RWPE2 (cell line): ENCODE measurements around the gene PPM1E.

ENCODE experiments used
- ATAC-seq: fragments of 200-7000 bp; cut with Tn5 transposase; 3 replicates; pipeline ENCODE4 v1.9.1; 2021; ENCODE audit warnings: low read depth
- DNase-seq: peaks from one replicate; pipeline ENCODE4 v3.0.0-alpha.2; 2020; ENCODE audit warnings: low spot score
- H3K27ac ChIP-seq: fragments of 450-650 bp; 2 replicates; pipeline ENCODE4 v1.5.1; 2017; ENCODE audit warnings: mild to moderate bottlenecking; ENCODE audit not compliant: poor library complexity, severe bottlenecking
- H3K27me3 ChIP-seq: fragments of 250-450 bp; sonication (Bioruptor Pico); 2 replicates; pipeline ENCODE4 v1.5.1; 2021; ENCODE audit warnings: mild to moderate bottlenecking, moderate library complexity; ENCODE audit not compliant: insufficient read depth, poor library complexity, severe bottlenecking
- H3K36me3 ChIP-seq: fragments of 250-450 bp; sonication (Bioruptor Pico); 2 replicates; pipeline ENCODE4 v1.5.1; 2020; ENCODE audit warnings: low read depth, mild to moderate bottlenecking, moderate library complexity
- H3K4me1 ChIP-seq: fragments of 250-450 bp; sonication (Bioruptor Pico); 2 replicates; pipeline ENCODE4 v1.5.1; 2021; ENCODE audit warnings: mild to moderate bottlenecking, moderate library complexity; ENCODE audit not compliant: insufficient read depth, poor library complexity, severe bottlenecking
- H3K4me3 ChIP-seq: fragments of 250-450 bp; sonication (Bioruptor Pico); 2 replicates; pipeline ENCODE4 v1.5.1; 2021; ENCODE audit warnings: mild to moderate bottlenecking, moderate library complexity; ENCODE audit not compliant: severe bottlenecking
- H3K9me3 ChIP-seq: fragments of 250-450 bp; sonication (Bioruptor Pico); 2 replicates; pipeline ENCODE4 v1.5.1; 2021; ENCODE audit warnings: mild to moderate bottlenecking, moderate library complexity; ENCODE audit not compliant: severe bottlenecking
- TF ChIP-seq, protein P1 (sequence below): fragments of 450-650 bp; IDR thresholded peaks from one replicate; pipeline ENCODE4 v1.5.1; 2017; ENCODE audit warnings: mild to moderate bottlenecking, moderate library complexity; ENCODE audit not compliant: poor library complexity, severe bottlenecking

Gene PPM1E

DNA sequence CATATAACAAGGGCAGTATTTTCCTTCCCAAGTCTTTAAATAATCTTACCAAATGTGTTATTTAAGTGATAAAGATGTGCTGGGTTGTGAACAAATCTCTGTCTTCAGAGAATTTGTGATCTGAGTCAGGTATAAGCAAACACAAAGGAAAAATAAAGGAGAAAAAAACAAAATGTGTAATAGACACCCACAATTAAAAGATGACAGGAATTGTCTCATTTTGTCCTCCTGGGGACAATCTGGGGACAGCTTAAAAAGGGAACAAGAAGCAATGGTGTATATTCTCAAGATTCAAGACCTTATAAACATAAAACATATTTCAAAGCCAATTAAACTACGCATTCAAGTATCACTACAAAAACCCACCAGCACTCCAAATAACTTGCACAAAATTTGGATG is 243.8 kb downstream of the PPM1E start:
- DNase-seq (no peak), ATAC-seq (no peak)
- Histone ChIP-seq H3K4me1 (no peaks in the 10 kb centered on the region), H3K4me3 (no peak overlapping the region), H3K36me3 (peaks cover 73% of the 10 kb centered on the region), H3K27me3 (no peaks in the 10 kb centered on the region), H3K9me3 (no peaks in the 10 kb centered on the region), H3K27ac (no peak overlapping the region)
- TF ChIP-seq, protein P1, sequence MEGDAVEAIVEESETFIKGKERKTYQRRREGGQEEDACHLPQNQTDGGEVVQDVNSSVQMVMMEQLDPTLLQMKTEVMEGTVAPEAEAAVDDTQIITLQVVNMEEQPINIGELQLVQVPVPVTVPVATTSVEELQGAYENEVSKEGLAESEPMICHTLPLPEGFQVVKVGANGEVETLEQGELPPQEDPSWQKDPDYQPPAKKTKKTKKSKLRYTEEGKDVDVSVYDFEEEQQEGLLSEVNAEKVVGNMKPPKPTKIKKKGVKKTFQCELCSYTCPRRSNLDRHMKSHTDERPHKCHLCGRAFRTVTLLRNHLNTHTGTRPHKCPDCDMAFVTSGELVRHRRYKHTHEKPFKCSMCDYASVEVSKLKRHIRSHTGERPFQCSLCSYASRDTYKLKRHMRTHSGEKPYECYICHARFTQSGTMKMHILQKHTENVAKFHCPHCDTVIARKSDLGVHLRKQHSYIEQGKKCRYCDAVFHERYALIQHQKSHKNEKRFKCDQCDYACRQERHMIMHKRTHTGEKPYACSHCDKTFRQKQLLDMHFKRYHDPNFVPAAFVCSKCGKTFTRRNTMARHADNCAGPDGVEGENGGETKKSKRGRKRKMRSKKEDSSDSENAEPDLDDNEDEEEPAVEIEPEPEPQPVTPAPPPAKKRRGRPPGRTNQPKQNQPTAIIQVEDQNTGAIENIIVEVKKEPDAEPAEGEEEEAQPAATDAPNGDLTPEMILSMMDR = no peak

DNA sequence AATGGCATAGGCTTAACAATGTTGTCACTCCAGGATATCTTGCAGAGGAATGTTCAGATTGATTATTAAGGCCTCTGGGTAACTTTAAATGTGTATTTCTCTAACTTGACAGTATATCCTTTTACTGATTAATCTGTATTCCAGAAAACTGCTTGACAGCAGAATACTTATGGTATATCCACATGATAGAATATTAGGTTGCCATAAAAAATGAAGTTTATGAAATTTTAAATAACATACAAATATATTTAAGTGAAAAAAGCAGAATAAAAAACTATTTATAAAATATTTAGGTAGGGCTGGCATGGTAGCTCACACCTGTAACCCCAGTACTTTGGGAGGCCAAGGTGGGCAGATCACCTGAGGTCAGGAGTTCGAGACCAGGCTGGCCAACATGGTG is 244.4 kb downstream of the PPM1E start:
- Histone ChIP-seq H3K27ac (no peak overlapping the region), H3K36me3 (peaks cover 78% of the 10 kb centered on the region)
- ATAC-seq = no peak

DNA sequence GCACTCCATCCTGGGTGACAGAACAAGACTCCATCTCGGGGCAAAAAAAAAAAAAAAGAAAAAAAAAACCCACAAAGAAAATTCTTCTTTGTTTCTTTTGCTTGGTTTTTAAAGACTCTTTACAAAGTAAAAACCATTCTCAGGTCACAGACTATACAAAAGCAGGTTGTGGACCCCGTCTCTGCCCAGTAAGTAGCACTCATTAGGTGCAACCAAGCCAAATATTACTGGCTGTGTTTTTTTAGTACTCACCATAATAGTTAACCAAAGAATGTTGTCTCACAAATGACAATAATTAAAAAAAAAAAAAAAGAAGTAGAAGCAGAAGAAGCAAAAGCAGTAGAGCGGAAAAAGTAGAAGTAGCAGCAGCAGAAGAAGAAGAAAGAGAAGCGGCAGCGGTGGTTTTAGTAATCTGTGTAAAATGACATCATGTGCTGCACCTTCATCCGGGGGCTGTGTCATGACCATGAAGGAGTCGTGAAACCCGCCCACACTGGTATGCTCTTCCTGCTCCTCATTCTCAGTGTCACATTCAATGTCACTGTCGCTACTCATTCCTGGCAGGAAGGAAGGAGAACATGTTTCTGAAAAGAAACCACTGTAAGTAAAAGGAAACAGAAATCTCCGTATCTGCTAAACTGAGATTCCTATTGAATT is 245.6 kb downstream of the PPM1E start:
- H3K36me3 ChIP-seq = peaks cover 74% of the 10 kb centered on the region
- no peaks in the 10 kb centered on the region for H3K27me3 ChIP-seq
- DNase-seq (no peak), ATAC-seq (no peak)
- H3K4me3 ChIP-seq = no peak overlapping the region
- no peak overlapping the region for H3K27ac ChIP-seq
- TF ChIP-seq, protein P1 = no peak
- H3K9me3 ChIP-seq = no peaks in the 10 kb centered on the region
- H3K4me1 ChIP-seq = no peaks in the 10 kb centered on the region

More for the DNA sequence above, 244.4 kb downstream of the PPM1E start:
- H3K9me3 ChIP-seq = no peaks in the 10 kb centered on the region
- no peaks in the 10 kb centered on the region for H3K4me1 ChIP-seq
- no peak for DNase-seq
- H3K4me3 ChIP-seq = no peak overlapping the region
- H3K27me3 ChIP-seq = no peaks in the 10 kb centered on the region
- TF ChIP-seq, protein P1 = no peak

DNA sequence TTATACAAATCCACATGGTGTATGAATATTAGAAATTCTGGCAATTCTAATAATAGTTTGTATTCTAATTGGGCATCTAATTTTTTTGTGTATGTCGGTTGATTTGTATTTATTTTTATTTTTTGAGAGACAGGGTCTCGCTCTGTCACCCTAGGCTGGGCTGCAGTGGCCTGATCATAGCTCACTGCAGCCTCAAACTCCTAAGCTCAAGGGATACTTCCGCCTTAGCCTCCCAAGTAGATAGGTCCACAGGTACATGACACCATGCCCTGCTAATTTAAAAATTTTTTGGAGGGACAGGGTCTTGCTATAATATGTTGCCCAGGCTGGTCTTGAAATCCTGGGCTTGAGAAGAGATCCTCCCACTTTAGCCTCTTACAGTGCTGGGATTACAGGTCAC is 246.5 kb downstream of the PPM1E start:
- Histone ChIP-seq H3K27me3 (no peaks in the 10 kb centered on the region), H3K36me3 (peaks cover 71% of the 10 kb centered on the region), H3K9me3 (no peaks in the 10 kb centered on the region), H3K4me3 (no peak overlapping the region), H3K4me1 (no peaks in the 10 kb centered on the region), H3K27ac (no peak overlapping the region)
- TF ChIP-seq, protein P1 = no peak
- ATAC-seq = no peak
- DNase-seq = no peak

DNA sequence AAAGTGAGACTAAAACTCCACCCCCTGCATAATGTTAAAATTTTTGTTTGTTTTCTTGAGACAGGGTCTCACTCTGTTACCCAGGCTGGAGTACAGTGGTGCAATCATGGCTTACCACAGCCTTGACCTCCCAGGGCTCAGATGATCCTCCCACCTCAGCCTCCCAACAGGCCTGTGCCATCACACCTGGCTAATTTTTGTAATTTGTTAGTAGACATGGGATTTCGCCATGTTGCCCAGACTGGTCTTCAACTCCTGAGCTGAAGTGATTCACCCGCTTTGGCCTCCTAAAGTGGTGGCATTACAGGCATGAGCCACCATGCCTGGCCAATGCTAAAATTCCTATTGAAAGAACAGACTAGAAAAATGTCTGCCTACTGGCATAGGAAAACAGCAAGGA is 247.2 kb downstream of the PPM1E start:
- TF ChIP-seq, protein P1 = no peak
- no peaks in the 10 kb centered on the region for H3K4me1 ChIP-seq
- ATAC-seq (no peak), DNase-seq (no peak)
- H3K36me3 ChIP-seq = peaks cover 64% of the 10 kb centered on the region
- H3K9me3 ChIP-seq = no peaks in the 10 kb centered on the region
- H3K27me3 ChIP-seq = no peaks in the 10 kb centered on the region
- no peak overlapping the region for H3K4me3 ChIP-seq
- no peak overlapping the region for H3K27ac ChIP-seq
